HepG2 (cell line): ENCODE results near the gene GRIK2.

Experiments used
- ATF6 ChIP-seq: sonication (generic); formaldehyde crosslinking; conservative IDR thresholded peaks from 2 replicates; pipeline ENCODE4 v1.4.0; 2020; ENCODE audit warnings: missing genetic modification reagents
- CREB3 ChIP-seq: sonication (generic); formaldehyde crosslinking; IDR thresholded peaks from 2 replicates; pipeline ENCODE4 v1.5.0; 2020; ENCODE audit warnings: missing genetic modification reagents
- ELF4 ChIP-seq: sonication (generic); formaldehyde crosslinking; IDR thresholded peaks from 2 replicates; pipeline ENCODE4 v1.5.0; 2020; ENCODE audit warnings: missing genetic modification reagents, mild to moderate bottlenecking, moderate library complexity, borderline replicate concordance
- MAFK ChIP-seq, 2 experiments: IDR thresholded peaks in 1 of 2; conservative IDR thresholded peaks in 1 of 2; 2 replicates each; pipeline ENCODE4 v1.6.1; 2011; ENCODE audit warnings: improper control_type of control experiment in 2 of 2, low read length in 2 of 2
- PAX8 ChIP-seq: sonication (generic); formaldehyde crosslinking; IDR thresholded peaks from 2 replicates; pipeline ENCODE4 v1.8.0; 2022; ENCODE audit warnings: mild to moderate bottlenecking, missing genetic modification reagents, borderline replicate concordance
- POLR2A ChIP-seq, 2 experiments: IDR thresholded peaks; 2 replicates each; pipeline ENCODE4 v1.6.1; 2011; ENCODE audit warnings: low read depth in 2 of 2, low read length in 2 of 2, mild to moderate bottlenecking in 1 of 2, moderate library complexity in 1 of 2; ENCODE audit not compliant: insufficient read depth in 1 of 2
- PRPF4 ChIP-seq: fragments of 200-400 bp; formaldehyde crosslinking; IDR thresholded peaks from 2 replicates; pipeline ENCODE4 v1.6.1; 2016; ENCODE audit warnings: low read length, low read depth; ENCODE audit not compliant: poor library complexity, severe bottlenecking
- RFX5 ChIP-seq: IDR thresholded peaks from 2 replicates; pipeline ENCODE4 v1.6.1; 2011; ENCODE audit warnings: low read depth, low read length, improper control_type of control experiment
- ZNF44 ChIP-seq: sonication (generic); formaldehyde crosslinking; IDR thresholded peaks from 2 replicates; pipeline ENCODE4 v1.5.1; 2020; ENCODE audit warnings: mild to moderate bottlenecking, missing genetic modification reagents
- TF ChIP-seq, protein P1 (sequence below): sonication (generic); formaldehyde crosslinking; IDR thresholded peaks from 2 replicates; pipeline ENCODE4 v1.5.0; 2020; ENCODE audit warnings: mild to moderate bottlenecking, missing genetic modification reagents, moderate library complexity
- TF ChIP-seq, protein P2 (sequence below): sonication (generic); formaldehyde crosslinking; IDR thresholded peaks from 2 replicates; pipeline ENCODE4 v1.4.0; 2020; ENCODE audit warnings: missing genetic modification reagents, mild to moderate bottlenecking, borderline replicate concordance

DNA sequence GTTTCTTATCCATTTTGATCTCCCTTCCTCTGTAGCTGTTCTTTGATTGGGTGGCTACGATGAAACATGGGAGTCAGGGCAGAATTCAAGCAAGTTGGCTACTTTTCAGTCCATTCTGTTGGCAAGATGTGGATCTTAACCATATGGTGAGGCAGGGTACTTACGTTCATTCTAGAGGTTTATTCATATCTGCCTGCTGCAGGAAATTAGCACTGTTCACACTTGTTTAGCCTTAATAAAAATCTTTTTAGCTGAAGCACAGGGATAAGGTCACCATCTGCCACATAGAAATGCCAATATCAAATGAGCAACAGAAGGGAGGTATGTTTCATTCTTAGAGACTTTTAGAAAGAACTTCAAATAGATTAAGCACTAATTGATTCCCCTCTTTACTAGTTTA is 83.9 kb downstream of the GRIK2 start:
- TF ChIP-seq RFX5 (no peak), ELF4 (CRISPR knock-in tag) (no peak), MAFK (conservative IDR thresholded peaks at IDR 0.05 in 1 of 2, IDR thresholded peaks at IDR 0.05 in 1 of 2; ENCODE audit: low read length in 2 of 2) (no peak), PAX8 (CRISPR knock-in tag) (no peak), PRPF4 (no peak), ZNF44 (CRISPR knock-in tag) (no peak), CREB3 (CRISPR knock-in tag) (no peak), POLR2A (IDR thresholded peaks at IDR 0.05; ENCODE audit: insufficient read depth in 1 of 2, low read depth in 2 of 2, low read length in 2 of 2) (no peak), ATF6 (CRISPR knock-in tag) (no peak)
- TF ChIP-seq, protein P1, sequence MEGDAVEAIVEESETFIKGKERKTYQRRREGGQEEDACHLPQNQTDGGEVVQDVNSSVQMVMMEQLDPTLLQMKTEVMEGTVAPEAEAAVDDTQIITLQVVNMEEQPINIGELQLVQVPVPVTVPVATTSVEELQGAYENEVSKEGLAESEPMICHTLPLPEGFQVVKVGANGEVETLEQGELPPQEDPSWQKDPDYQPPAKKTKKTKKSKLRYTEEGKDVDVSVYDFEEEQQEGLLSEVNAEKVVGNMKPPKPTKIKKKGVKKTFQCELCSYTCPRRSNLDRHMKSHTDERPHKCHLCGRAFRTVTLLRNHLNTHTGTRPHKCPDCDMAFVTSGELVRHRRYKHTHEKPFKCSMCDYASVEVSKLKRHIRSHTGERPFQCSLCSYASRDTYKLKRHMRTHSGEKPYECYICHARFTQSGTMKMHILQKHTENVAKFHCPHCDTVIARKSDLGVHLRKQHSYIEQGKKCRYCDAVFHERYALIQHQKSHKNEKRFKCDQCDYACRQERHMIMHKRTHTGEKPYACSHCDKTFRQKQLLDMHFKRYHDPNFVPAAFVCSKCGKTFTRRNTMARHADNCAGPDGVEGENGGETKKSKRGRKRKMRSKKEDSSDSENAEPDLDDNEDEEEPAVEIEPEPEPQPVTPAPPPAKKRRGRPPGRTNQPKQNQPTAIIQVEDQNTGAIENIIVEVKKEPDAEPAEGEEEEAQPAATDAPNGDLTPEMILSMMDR, result no peak
- TF ChIP-seq, protein P2, sequence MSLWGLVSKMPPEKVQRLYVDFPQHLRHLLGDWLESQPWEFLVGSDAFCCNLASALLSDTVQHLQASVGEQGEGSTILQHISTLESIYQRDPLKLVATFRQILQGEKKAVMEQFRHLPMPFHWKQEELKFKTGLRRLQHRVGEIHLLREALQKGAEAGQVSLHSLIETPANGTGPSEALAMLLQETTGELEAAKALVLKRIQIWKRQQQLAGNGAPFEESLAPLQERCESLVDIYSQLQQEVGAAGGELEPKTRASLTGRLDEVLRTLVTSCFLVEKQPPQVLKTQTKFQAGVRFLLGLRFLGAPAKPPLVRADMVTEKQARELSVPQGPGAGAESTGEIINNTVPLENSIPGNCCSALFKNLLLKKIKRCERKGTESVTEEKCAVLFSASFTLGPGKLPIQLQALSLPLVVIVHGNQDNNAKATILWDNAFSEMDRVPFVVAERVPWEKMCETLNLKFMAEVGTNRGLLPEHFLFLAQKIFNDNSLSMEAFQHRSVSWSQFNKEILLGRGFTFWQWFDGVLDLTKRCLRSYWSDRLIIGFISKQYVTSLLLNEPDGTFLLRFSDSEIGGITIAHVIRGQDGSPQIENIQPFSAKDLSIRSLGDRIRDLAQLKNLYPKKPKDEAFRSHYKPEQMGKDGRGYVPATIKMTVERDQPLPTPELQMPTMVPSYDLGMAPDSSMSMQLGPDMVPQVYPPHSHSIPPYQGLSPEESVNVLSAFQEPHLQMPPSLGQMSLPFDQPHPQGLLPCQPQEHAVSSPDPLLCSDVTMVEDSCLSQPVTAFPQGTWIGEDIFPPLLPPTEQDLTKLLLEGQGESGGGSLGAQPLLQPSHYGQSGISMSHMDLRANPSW (CRISPR knock-in tag), result no peak
